ENCODE results near the gene MYH9.

DNA sequence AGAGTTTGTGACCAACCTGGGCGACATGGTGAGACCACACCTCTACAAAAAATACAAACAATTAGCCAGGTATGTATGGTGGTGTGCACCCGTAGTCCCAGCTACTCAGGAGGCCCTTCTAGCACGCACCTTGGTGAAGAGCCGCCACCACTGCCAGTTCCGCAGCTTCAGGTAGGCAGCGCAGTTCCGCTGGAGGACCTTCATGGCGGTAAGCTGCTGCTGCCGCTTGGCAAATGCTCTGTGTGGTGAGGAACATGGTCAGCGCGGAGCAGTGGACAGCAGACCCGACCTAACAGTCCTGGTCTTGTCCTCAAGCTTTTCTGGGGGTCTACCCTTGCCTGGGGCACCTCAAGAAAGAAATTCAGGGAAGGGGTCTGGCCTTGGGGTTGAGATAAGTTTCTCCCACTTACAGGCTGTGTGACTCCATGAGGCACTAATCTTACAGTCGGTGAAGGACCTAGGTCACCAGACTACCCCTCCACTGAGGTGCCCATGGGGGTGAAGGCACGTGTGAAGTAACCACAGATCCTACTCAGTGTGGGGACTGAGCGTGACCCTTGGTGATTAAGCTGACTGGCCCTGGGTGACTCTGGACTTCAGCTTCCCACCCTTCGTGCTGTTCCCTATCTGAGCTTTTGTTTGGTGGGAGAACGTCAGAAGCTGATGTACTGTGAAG is 85.2 kb downstream of the MYH9 start:
- TF ChIP-seq, protein P1, sequence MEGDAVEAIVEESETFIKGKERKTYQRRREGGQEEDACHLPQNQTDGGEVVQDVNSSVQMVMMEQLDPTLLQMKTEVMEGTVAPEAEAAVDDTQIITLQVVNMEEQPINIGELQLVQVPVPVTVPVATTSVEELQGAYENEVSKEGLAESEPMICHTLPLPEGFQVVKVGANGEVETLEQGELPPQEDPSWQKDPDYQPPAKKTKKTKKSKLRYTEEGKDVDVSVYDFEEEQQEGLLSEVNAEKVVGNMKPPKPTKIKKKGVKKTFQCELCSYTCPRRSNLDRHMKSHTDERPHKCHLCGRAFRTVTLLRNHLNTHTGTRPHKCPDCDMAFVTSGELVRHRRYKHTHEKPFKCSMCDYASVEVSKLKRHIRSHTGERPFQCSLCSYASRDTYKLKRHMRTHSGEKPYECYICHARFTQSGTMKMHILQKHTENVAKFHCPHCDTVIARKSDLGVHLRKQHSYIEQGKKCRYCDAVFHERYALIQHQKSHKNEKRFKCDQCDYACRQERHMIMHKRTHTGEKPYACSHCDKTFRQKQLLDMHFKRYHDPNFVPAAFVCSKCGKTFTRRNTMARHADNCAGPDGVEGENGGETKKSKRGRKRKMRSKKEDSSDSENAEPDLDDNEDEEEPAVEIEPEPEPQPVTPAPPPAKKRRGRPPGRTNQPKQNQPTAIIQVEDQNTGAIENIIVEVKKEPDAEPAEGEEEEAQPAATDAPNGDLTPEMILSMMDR (IDR thresholded peaks at IDR 0.05) = no peak
- TF ChIP-seq POLR2A (IDR thresholded peaks at IDR 0.05) = no peak

Data from esophagus squamous epithelium (tissue), 4 donors.